OCI-LY1 (cell line): ENCODE measurements around the gene TNS3.

Source experiments
- H2AFZ ChIP-seq: fragments of 200-600 bp; sonication (generic), shearing (Covaris generic); 2 replicates; pipeline ENCODE4 v1.6.0; 2014; ENCODE audit warnings: antibody characterized with exemption, mild to moderate bottlenecking, low read length
- H3F3A ChIP-seq: fragments of 200-600 bp; sonication (generic), shearing (Covaris generic); 2 replicates; pipeline ENCODE4 v1.6.0; 2014; ENCODE audit warnings: mild to moderate bottlenecking, antibody characterized with exemption, low read length, moderate library complexity; ENCODE audit not compliant: insufficient read depth
- H3K27ac ChIP-seq: fragments of 200-600 bp; sonication (generic); 2 replicates; pipeline ENCODE4 v1.5.1; 2014; ENCODE audit warnings: low read length, mixed run types, mild to moderate bottlenecking, low read depth; ENCODE audit not compliant: poor library complexity, severe bottlenecking
- H3K27me3 ChIP-seq: fragments of 200-600 bp; sonication (generic); 2 replicates; pipeline ENCODE4 v1.6.0; 2014; ENCODE audit warnings: antibody characterized with exemption, mild to moderate bottlenecking, low read length, moderate library complexity; ENCODE audit not compliant: insufficient read depth
- H3K36me3 ChIP-seq: fragments of 200-600 bp; sonication (generic); 2 replicates; pipeline ENCODE4 v1.6.1; 2014; ENCODE audit warnings: mild to moderate bottlenecking, antibody characterized with exemption, low read length, moderate library complexity, mixed read lengths; ENCODE audit not compliant: insufficient read depth
- H3K4me1 ChIP-seq: fragments of 200-600 bp; sonication (generic); 2 replicates; pipeline ENCODE4 v1.5.1; 2014; ENCODE audit warnings: mild to moderate bottlenecking, low read length, moderate library complexity; ENCODE audit not compliant: insufficient read depth, severe bottlenecking
- H3K4me2 ChIP-seq: fragments of 200-600 bp; sonication (generic), shearing (Covaris generic); 2 replicates; pipeline ENCODE4 v1.6.1; 2014; ENCODE audit warnings: low read length
- H3K4me3 ChIP-seq: fragments of 200-600 bp; sonication (generic); 2 replicates; pipeline ENCODE4 v1.5.1; 2014; ENCODE audit warnings: low read length, low read depth, mild to moderate bottlenecking, mixed read lengths; ENCODE audit not compliant: poor library complexity, severe bottlenecking
- H3K79me2 ChIP-seq: fragments of 200-600 bp; shearing (Covaris generic); 2 replicates; pipeline ENCODE4 v1.6.1; 2016; ENCODE audit warnings: mixed run types, low read length, mixed read lengths; ENCODE audit not compliant: insufficient read depth
- H3K9ac ChIP-seq: fragments of 200-600 bp; sonication (generic), shearing (Covaris generic); 2 replicates; pipeline ENCODE4 v1.6.1; 2014; ENCODE audit warnings: mild to moderate bottlenecking, low read length, mixed read lengths
- H3K9me2 ChIP-seq: fragments of 200-600 bp; sonication (generic), shearing (Covaris generic); 2 replicates; pipeline ENCODE4 v1.6.1; 2014; ENCODE audit warnings: low read depth, mild to moderate bottlenecking, low read length, mixed read lengths
- H3K9me3 ChIP-seq: fragments of 200-600 bp; shearing (Covaris generic); 2 replicates; pipeline ENCODE4 v1.6.1; 2014; ENCODE audit warnings: low read length, mixed read lengths
- H4K20me1 ChIP-seq: fragments of 200-600 bp; sonication (generic), shearing (Covaris generic); 2 replicates; pipeline ENCODE4 v1.6.0; 2016; ENCODE audit warnings: mild to moderate bottlenecking, low read length; ENCODE audit not compliant: insufficient read depth
- CTCF ChIP-seq: fragments of 200-600 bp; sonication (generic), shearing (Covaris generic); IDR thresholded peaks from 2 replicates; pipeline ENCODE4 v1.5.1; 2017; ENCODE audit warnings: mild to moderate bottlenecking, antibody characterized with exemption, low read length, moderate library complexity, mixed read lengths
- EZH2 ChIP-seq: fragments of 200-600 bp; sonication (generic), shearing (Covaris generic); IDR thresholded peaks from 2 replicates; pipeline ENCODE4 v1.8.0; 2017; ENCODE audit warnings: borderline replicate concordance, mixed run types, mild to moderate bottlenecking, antibody characterized with exemption, low read length, moderate library complexity, mixed read lengths

Gene TNS3

GRCh38 chr7:47381134-47381495 lies 200.8 kb downstream of the TNS3 start:
- no peaks in the 10 kb centered on the region for H3K9me2 ChIP-seq
- no peaks in the 10 kb centered on the region for H3K4me1 ChIP-seq
- H3K27ac ChIP-seq, result no peak overlapping the region
- no peaks in the 10 kb centered on the region for H3K9me3 ChIP-seq
- TF ChIP-seq EZH2 (no peak), CTCF (no peak)
- H3K79me2 ChIP-seq, result no peaks in the 10 kb centered on the region
- H2AFZ ChIP-seq, result no peak overlapping the region
- H3K27me3 ChIP-seq, result no peaks in the 10 kb centered on the region
- H3K4me3 ChIP-seq, result no peak overlapping the region
- no peak overlapping the region for H3K9ac ChIP-seq
- H3F3A ChIP-seq, result no peaks in the 10 kb centered on the region
- no peak overlapping the region for H3K4me2 ChIP-seq
- H3K36me3 ChIP-seq, result peaks cover 85% of the 10 kb centered on the region
- no peaks in the 10 kb centered on the region for H4K20me1 ChIP-seq

- no peak overlapping the region for H3K9ac ChIP-seq
- H3K4me3 ChIP-seq, result no peak overlapping the region
- H2AFZ ChIP-seq, result no peak overlapping the region
- TF ChIP-seq EZH2 (no peak), CTCF (no peak)
- no peaks in the 10 kb centered on the region for H3K27me3 ChIP-seq
- no peak overlapping the region for H3K4me2 ChIP-seq
- H3K79me2 ChIP-seq, result no peaks in the 10 kb centered on the region
- no peaks in the 10 kb centered on the region for H4K20me1 ChIP-seq
- H3K36me3 ChIP-seq, result peaks cover 79% of the 10 kb centered on the region
- H3K9me2 ChIP-seq, result no peaks in the 10 kb centered on the region
- no peak overlapping the region for H3K27ac ChIP-seq
- H3K9me3 ChIP-seq, result no peaks in the 10 kb centered on the region
- no peaks in the 10 kb centered on the region for H3F3A ChIP-seq
- H3K4me1 ChIP-seq, result no peaks in the 10 kb centered on the region
These were observed 201.4 kb downstream of the TNS3 start for GRCh38 chr7:47380325-47381133.

GRCh38 chr7:47379629-47380324 lies 202.1 kb downstream of the TNS3 start:
- no peaks in the 10 kb centered on the region for H4K20me1 ChIP-seq
- H3K9me3 ChIP-seq, result no peaks in the 10 kb centered on the region
- TF ChIP-seq EZH2 (no peak), CTCF (no peak)
- no peak overlapping the region for H3K27ac ChIP-seq
- H3K4me1 ChIP-seq, result no peaks in the 10 kb centered on the region
- no peak overlapping the region for H3K4me2 ChIP-seq
- H3K9ac ChIP-seq, result no peak overlapping the region
- H3K9me2 ChIP-seq, result no peaks in the 10 kb centered on the region
- peaks cover 72% of the 10 kb centered on the region for H3K36me3 ChIP-seq
- H3K79me2 ChIP-seq, result no peaks in the 10 kb centered on the region
- no peak overlapping the region for H2AFZ ChIP-seq
- H3F3A ChIP-seq, result no peaks in the 10 kb centered on the region
- no peaks in the 10 kb centered on the region for H3K27me3 ChIP-seq
- H3K4me3 ChIP-seq, result no peak overlapping the region
